C4-2B (cell line): ENCODE measurements around the gene CLPSL1.

Source experiments
- CTCF ChIP-seq: fragments of 450-650 bp; conservative IDR thresholded peaks from 2 replicates; pipeline ENCODE4 v1.5.1; 2017; ENCODE audit warnings: mild to moderate bottlenecking
- ZFX ChIP-seq: fragments of 450-650 bp; IDR thresholded peaks from 2 replicates; pipeline ENCODE4 v1.6.1; 2017

GRCh38 chr6:35823601-35824000 lies 42.8 kb downstream of the CLPSL1 start:
- TF ChIP-seq CTCF: no peak
- TF ChIP-seq ZFX: no peak
